NOMO-1 (cell line): ENCODE measurements around the gene MPRIP.

Experiments used
- DNase-seq, 2 experiments: peaks; one replicate each; lab custom pipeline; 2025; ENCODE audit not compliant: unreplicated experiment in 2 of 2; lab: John Stamatoyannopoulos, UW

Gene MPRIP

GRCh38 chr17:17105976-17106375 lies 63.7 kb downstream of the MPRIP start:
- DNase-seq, result no peak

- DNase-seq, result no peak
Measured at GRCh38 chr17:17106756-17107155, 64.5 kb downstream of the MPRIP start.

GRCh38 chr17:17107281-17107680 lies 65.0 kb downstream of the MPRIP start:
- no peak for DNase-seq

GRCh38 chr17:17107891-17108431 lies 65.7 kb downstream of the MPRIP start:
- no peak for DNase-seq

- no peak for DNase-seq
Measured at GRCh38 chr17:17108451-17109049, 66.3 kb downstream of the MPRIP start.

- DNase-seq, result no peak
Measured at GRCh38 chr17:17109256-17109655, 67.0 kb downstream of the MPRIP start.

GRCh38 chr17:17109907-17110306 lies 67.7 kb downstream of the MPRIP start:
- DNase-seq, result no peak

- DNase-seq, result no peak
Measured at GRCh38 chr17:17110520-17110919, 68.3 kb downstream of the MPRIP start.

- DNase-seq, result no peak
Measured at GRCh38 chr17:17111401-17112393, 69.4 kb downstream of the MPRIP start.

GRCh38 chr17:17112628-17113200 lies 70.5 kb downstream of the MPRIP start:
- no peak for DNase-seq

GRCh38 chr17:17114592-17115225 lies 72.5 kb downstream of the MPRIP start:
- DNase-seq, result no peak

GRCh38 chr17:17115620-17116019 lies 73.4 kb downstream of the MPRIP start:
- no peak for DNase-seq

GRCh38 chr17:17116406-17116805 lies 74.1 kb downstream of the MPRIP start:
- no peak for DNase-seq

- no peak for DNase-seq
Measured at GRCh38 chr17:17117923-17118322, 75.7 kb downstream of the MPRIP start.

GRCh38 chr17:17118399-17118798 lies 76.1 kb downstream of the MPRIP start:
- DNase-seq, result no peak

GRCh38 chr17:17119106-17119505 lies 76.8 kb downstream of the MPRIP start:
- DNase-seq, result no peak

GRCh38 chr17:17119533-17119932 lies 77.3 kb downstream of the MPRIP start:
- DNase-seq, result no peak

- DNase-seq, result no peak
Measured at GRCh38 chr17:17120294-17120693, 78.0 kb downstream of the MPRIP start.

- DNase-seq, result no peak
Measured at GRCh38 chr17:17120701-17121100, 78.4 kb downstream of the MPRIP start.

- DNase-seq, result no peak
Measured at GRCh38 chr17:17121162-17121561, 78.9 kb downstream of the MPRIP start.
